Measurements from ENCODE around the gene PRPF31. TPM values are rescaled to one million over a fixed set of nuclear protein-coding genes. Genes with fewer than 3 reads are reported as not detected.

PRPF31 gene
- total RNA-seq, 4 donors from 2014 or later = 37.7 to 67.5 (median 42.9) TPM

DNA sequence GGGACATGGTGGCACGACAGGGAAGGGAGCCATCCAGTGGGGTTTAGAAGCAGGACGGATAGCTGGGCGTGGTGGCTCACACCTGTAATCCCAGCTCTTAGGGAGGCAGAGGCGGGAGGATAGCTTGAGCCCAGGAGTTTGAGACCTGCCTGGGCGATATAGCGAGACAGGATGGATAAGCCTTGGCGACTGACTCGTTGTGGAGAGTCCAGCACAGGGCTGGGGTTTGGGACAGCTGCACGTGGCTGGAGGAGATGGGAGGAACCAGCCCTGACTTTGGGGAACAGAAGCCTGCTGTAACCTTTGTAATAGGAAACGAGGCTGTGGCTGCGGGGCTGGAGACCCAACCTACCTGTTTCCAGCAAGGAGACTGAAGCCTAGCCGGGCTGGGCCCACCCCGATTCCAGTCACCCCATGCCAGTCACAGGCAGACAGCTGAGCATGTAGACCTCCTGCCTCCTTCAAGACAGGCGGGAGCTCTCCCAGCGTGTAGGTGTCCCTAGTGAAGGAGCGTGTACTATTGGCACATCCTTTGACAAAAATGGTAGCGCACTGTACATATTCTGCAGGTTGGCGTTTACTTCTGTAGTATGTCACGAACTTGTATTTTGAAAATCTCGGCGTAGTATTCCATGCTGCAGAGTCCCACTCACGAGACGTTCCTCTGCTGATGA is 35.9 kb downstream of the PRPF31 start:
- 79 to 85% methylated on average over 23 of the region's 23 CpGs for WGBS, 2 donors

DNA sequence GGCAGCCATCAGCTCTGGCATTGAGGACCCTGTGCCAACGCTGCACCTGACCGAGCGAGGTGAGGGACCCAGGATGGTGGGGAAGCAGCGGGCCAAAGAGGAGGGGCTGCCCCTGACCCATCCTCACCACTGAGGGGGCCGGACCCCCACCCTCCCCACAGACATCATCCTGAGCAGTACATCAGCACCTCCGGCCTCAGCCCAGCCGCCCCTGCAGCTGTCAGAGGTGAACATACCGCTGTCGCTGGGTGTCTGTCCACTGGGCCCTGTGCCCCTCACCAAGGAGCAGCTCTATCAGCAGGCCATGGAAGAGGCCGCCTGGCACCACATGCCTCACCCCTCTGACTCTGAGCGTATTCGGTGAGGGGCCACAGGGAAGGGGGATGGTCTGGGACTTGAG is 36.7 kb downstream of the PRPF31 start:
- Histone ChIP-seq H3K27me3 (no peaks in the 10 kb centered on the region), H3K27ac (no peak overlapping the region), H3K4me3 (no peak overlapping the region), H3K4me1 (peaks cover 0 to 15% (median 0%) of the 10 kb centered on the region in 4 donors), H3K9me3 (no peaks in the 10 kb centered on the region), H3K36me3 (peaks cover 2 to 100% (median 70%) of the 10 kb centered on the region in 3 donors)
- no peak for TF ChIP-seq POLR2A (IDR thresholded peaks at IDR 0.05)
- WGBS, 2 donors = 90 to 96% methylated on average over 10 to 11 of the region's 12 CpGs
- no peak for DNase-seq (ENCODE audit: low spot score in 2 of 2)

More for the DNA sequence above, 35.9 kb downstream of the PRPF31 start:
- no peaks in the 10 kb centered on the region for H3K27me3 ChIP-seq
- H3K36me3 ChIP-seq = peaks cover 2 to 100% (median 72%) of the 10 kb centered on the region in 3 donors
- H3K4me1 ChIP-seq = peaks cover 0 to 15% (median 0%) of the 10 kb centered on the region in 4 donors
- H3K4me3 ChIP-seq = no peak overlapping the region
- H3K27ac ChIP-seq = no peak overlapping the region
- H3K9me3 ChIP-seq = no peaks in the 10 kb centered on the region
- no peak for DNase-seq (ENCODE audit: low spot score in 2 of 2)
- TF ChIP-seq, protein P1, sequence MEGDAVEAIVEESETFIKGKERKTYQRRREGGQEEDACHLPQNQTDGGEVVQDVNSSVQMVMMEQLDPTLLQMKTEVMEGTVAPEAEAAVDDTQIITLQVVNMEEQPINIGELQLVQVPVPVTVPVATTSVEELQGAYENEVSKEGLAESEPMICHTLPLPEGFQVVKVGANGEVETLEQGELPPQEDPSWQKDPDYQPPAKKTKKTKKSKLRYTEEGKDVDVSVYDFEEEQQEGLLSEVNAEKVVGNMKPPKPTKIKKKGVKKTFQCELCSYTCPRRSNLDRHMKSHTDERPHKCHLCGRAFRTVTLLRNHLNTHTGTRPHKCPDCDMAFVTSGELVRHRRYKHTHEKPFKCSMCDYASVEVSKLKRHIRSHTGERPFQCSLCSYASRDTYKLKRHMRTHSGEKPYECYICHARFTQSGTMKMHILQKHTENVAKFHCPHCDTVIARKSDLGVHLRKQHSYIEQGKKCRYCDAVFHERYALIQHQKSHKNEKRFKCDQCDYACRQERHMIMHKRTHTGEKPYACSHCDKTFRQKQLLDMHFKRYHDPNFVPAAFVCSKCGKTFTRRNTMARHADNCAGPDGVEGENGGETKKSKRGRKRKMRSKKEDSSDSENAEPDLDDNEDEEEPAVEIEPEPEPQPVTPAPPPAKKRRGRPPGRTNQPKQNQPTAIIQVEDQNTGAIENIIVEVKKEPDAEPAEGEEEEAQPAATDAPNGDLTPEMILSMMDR (IDR thresholded peaks at IDR 0.05) = no peak
- TF ChIP-seq EP300 (IDR thresholded peaks at IDR 0.05) = no peak
- TF ChIP-seq POLR2A (IDR thresholded peaks at IDR 0.05) = no peak

DNA sequence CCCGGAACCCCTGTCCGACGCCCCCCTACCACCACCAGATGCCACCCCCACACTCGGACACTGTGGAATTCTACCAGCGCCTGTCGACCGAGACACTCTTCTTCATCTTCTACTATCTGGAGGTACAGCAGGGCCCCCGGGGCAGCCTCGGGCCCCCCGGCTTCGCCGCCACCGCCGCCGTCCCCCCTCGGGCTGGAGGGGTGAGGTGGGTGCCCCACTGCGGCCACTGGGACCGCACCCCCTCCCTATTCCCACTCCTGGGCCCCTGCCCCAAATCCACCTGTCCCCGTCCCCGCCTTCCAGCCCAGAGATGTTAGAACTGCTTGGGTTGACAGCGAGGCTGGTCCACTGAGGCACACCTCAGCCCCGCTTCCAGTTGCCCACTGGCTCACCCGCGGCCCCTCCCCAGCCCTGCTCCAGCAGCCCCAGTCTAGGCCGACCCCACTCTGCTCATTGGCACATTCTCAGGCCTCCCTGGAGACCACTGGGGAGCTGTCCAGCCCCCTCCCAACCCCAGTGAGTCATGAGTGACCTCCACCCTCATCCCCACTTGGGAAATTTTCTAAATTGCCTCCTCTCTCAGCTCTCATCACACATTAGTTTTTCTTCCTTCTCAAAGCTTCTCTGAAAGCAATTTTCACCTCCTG is 37.4 kb downstream of the PRPF31 start:
- H3K27ac ChIP-seq = peak overlapping the region in 2 of 4 donors; percentile 19 to 64
- H3K4me1 ChIP-seq = peaks cover 0 to 20% (median under 1%) of the 10 kb centered on the region in 4 donors
- WGBS, 2 donors = 83 to 85% methylated on average over 25 of the region's 25 CpGs

DNA sequence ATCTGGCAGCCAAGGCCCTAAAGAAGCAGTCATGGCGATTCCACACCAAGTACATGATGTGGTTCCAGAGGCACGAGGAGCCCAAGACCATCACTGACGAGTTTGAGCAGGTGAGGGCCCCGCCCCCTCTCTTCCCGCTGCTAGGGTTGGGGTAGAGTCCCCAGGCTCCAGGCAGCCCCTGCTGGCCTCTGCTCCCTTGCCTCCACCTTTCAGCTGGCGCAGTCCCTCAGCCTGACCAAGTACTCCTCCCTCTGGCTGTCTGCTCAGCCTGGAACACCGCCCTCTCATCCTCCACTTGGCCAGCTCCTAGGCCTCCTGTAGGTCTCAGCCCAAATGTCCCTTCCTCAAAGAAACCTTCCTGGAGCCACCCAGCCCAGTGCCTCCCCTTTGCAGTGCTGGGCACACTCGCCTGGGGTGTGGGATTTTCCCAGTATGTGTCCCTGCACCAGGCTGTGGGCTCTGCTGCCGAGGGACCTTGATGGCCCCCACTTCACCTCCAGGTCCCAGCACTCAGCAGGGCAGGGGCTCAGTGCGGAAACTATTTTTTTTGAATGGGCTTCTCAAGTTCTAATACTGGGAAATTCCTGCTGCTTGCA is 38.3 kb downstream of the PRPF31 start:
- DNase-seq (ENCODE audit: low spot score in 2 of 2) = no peak
- H3K36me3 ChIP-seq = peaks cover 0 to 96% (median 70%) of the 10 kb centered on the region in 3 donors
- no peak overlapping the region for H3K4me3 ChIP-seq
- H3K27ac ChIP-seq = peak overlapping the region in 1 of 4 donors; percentile 64
- peaks cover 0 to 23% (median 8%) of the 10 kb centered on the region in 4 donors for H3K4me1 ChIP-seq
- 79 to 80% methylated on average over 9 of the region's 10 CpGs for WGBS, 2 donors
- H3K9me3 ChIP-seq = no peaks in the 10 kb centered on the region
- H3K27me3 ChIP-seq = no peaks in the 10 kb centered on the region
- TF ChIP-seq, protein P1 (IDR thresholded peaks at IDR 0.05) = no peak
- TF ChIP-seq POLR2A (IDR thresholded peaks at IDR 0.05) (no peak), EP300 (IDR thresholded peaks at IDR 0.05) (no peak)

More for the DNA sequence above, 37.4 kb downstream of the PRPF31 start:
- TF ChIP-seq EP300 (IDR thresholded peaks at IDR 0.05) (no peak), POLR2A (IDR thresholded peaks at IDR 0.05) (no peak)
- TF ChIP-seq, protein P1 (IDR thresholded peaks at IDR 0.05) = no peak
- Histone ChIP-seq H3K27me3 (no peaks in the 10 kb centered on the region), H3K36me3 (peaks cover 0 to 100% (median 75%) of the 10 kb centered on the region in 3 donors), H3K9me3 (no peaks in the 10 kb centered on the region), H3K4me3 (no peak overlapping the region)
- no peak for DNase-seq (ENCODE audit: low spot score in 2 of 2)

DNA sequence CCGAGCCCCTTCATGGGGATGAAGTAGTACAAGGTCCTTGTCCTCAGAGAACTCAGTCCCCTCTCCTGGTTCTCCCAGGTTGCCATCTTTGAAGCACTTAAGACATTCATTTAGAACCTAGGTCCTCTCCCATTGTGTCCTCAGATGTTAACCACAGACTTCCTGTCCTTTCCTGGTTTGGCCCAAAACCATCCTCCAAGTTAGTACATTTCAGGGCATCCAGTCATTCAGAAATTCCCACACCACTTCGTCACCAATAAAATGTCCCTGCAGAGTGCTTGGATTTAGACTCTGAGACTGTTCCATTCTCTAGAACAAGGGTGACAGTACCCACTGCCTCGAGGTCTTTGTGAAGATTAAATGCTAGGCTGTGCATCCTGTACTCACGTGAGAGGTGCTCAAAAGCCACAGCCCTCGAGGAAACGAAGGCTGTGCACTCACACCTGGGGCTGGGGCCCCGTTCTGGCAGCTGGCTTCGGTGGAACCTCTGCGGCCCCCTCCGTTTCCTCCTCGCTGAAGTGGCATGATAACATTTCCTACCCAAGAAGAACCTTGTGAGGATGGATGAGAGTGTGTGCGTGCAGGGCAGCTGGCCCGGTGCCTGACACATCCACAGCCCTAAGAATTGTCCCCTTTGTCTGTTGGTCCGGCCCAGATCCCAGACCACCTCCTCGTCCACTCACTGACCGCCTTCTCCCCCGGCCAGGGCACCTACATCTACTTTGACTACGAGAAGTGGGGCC is 39.2 kb downstream of the PRPF31 start:
- Histone ChIP-seq H3K27me3 (no peaks in the 10 kb centered on the region), H3K9me3 (no peaks in the 10 kb centered on the region), H3K36me3 (peaks cover 0 to 86% (median 61%) of the 10 kb centered on the region in 3 donors), H3K4me1 (peaks cover 0 to 26% (median 9%) of the 10 kb centered on the region in 4 donors), H3K4me3 (no peak overlapping the region), H3K27ac (no peak overlapping the region)
- 56 to 59% methylated on average over 18 of the region's 18 CpGs for WGBS, 2 donors
- TF ChIP-seq, protein P1 (IDR thresholded peaks at IDR 0.05) = no peak
- TF ChIP-seq POLR2A (IDR thresholded peaks at IDR 0.05) = no peak
- no peak for TF ChIP-seq EP300 (IDR thresholded peaks at IDR 0.05)
- DNase-seq (ENCODE audit: low spot score in 2 of 2) = no peak
